22Rv1 (cell line): ENCODE results near the gene ABHD16A.

Experiments
- ZFX ChIP-seq: fragments of 450-650 bp; IDR thresholded peaks from 2 replicates; pipeline ENCODE4 v1.6.1; 2017; ENCODE audit warnings: antibody characterized with exemption, borderline replicate concordance
- TF ChIP-seq, protein P1 (sequence below): fragments of 450-650 bp; IDR thresholded peaks from 2 replicates; pipeline ENCODE4 v1.5.1; 2017; ENCODE audit warnings: mild to moderate bottlenecking

- TF ChIP-seq, protein P1, sequence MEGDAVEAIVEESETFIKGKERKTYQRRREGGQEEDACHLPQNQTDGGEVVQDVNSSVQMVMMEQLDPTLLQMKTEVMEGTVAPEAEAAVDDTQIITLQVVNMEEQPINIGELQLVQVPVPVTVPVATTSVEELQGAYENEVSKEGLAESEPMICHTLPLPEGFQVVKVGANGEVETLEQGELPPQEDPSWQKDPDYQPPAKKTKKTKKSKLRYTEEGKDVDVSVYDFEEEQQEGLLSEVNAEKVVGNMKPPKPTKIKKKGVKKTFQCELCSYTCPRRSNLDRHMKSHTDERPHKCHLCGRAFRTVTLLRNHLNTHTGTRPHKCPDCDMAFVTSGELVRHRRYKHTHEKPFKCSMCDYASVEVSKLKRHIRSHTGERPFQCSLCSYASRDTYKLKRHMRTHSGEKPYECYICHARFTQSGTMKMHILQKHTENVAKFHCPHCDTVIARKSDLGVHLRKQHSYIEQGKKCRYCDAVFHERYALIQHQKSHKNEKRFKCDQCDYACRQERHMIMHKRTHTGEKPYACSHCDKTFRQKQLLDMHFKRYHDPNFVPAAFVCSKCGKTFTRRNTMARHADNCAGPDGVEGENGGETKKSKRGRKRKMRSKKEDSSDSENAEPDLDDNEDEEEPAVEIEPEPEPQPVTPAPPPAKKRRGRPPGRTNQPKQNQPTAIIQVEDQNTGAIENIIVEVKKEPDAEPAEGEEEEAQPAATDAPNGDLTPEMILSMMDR: no peak
- no peak for TF ChIP-seq ZFX
Observed at GRCh38 chr6:31669676-31670075, 33.4 kb downstream of the ABHD16A start, which contains the start of gene LY6G5B.
